PC-3 (cell line): ENCODE results near the gene SLC22A4. TPM values are rescaled to one million over a fixed set of nuclear protein-coding genes. Genes with fewer than 3 reads are reported as not detected.

Experiments
- ATAC-seq: fragments of 200-7000 bp; cut with Tn5 transposase; 2 replicates; pipeline ENCODE4 v1.9.1; 2020; ENCODE audit warnings: mild to moderate bottlenecking, moderate library complexity
- BruUV-seq: library from RNA; stranded (reverse); fragments of 400-500 nt; replicated peaks from 2 replicates; lab custom pipeline; 2021; lab: Mats Ljungman, UMichigan
- CTCF ChIA-PET: fragments of 300-600 bp; sonication (Branson Sonifier 250); formaldehyde crosslinking; loops from one replicate; lab custom pipeline; 2022; ENCODE audit warnings: antibody characterized with exemption; lab: Charles Lee
- POLR2A ChIA-PET: fragments of 300-600 bp; sonication (Branson Sonifier 250); formaldehyde crosslinking; loops from one replicate; lab custom pipeline; 2022; ENCODE audit warnings: antibody characterized with exemption; ENCODE audit not compliant: unreplicated experiment; lab: Charles Lee
- DNase-seq: peaks from one replicate; pipeline ENCODE4 v3.0.0-alpha.2; 2015
- H2AFZ ChIP-seq: fragments of 300-600 bp; sonication (generic); 2 replicates; pipeline ENCODE4 v1.6.0; 2016; ENCODE audit warnings: antibody characterized with exemption, low read length
- H3F3A ChIP-seq: fragments of 300-600 bp; sonication (generic); one replicate; pipeline ENCODE4 v1.6.0; 2017; ENCODE audit warnings: antibody characterized with exemption, low read length, control low read depth, mild to moderate bottlenecking; ENCODE audit not compliant: unreplicated experiment
- H3K27ac ChIP-seq: fragments of 300-600 bp; sonication (generic); 2 replicates; pipeline ENCODE4 v1.5.1; 2016; ENCODE audit warnings: mild to moderate bottlenecking, low read length
- H3K27me3 ChIP-seq: fragments of 300-600 bp; sonication (generic); 2 replicates; pipeline ENCODE4 v1.6.1; 2016; ENCODE audit warnings: low read length, mixed read lengths
- H3K36me3 ChIP-seq: fragments of 300-600 bp; sonication (generic); 2 replicates; pipeline ENCODE4 v1.6.1; 2016; ENCODE audit warnings: low read depth, mixed run types, low read length, mixed read lengths
- H3K4me1 ChIP-seq: fragments of 300-600 bp; sonication (generic); 2 replicates; pipeline ENCODE4 v1.5.1; 2016; ENCODE audit warnings: low read length; ENCODE audit not compliant: insufficient read depth
- H3K4me2 ChIP-seq: fragments of 300-600 bp; sonication (generic); 2 replicates; pipeline ENCODE4 v1.6.0; 2016; ENCODE audit warnings: low read length
- H3K4me3 ChIP-seq: fragments of 300-600 bp; sonication (generic); 2 replicates; pipeline ENCODE4 v1.5.1; 2016; ENCODE audit warnings: mild to moderate bottlenecking, low read length, mixed read lengths
- H3K79me2 ChIP-seq: fragments of 300-600 bp; sonication (generic); 2 replicates; pipeline ENCODE4 v1.6.1; 2017; ENCODE audit warnings: low read length, mixed read lengths
- H3K9ac ChIP-seq: fragments of 300-600 bp; sonication (generic); 2 replicates; pipeline ENCODE4 v1.6.0; 2016; ENCODE audit warnings: mild to moderate bottlenecking, low read length
- H3K9me2 ChIP-seq: fragments of 300-600 bp; sonication (generic); replicated peaks from 2 replicates; pipeline ENCODE4 v1.6.1; 2016; ENCODE audit warnings: mixed run types, low read length, mixed read lengths
- H3K9me3 ChIP-seq: fragments of 300-600 bp; sonication (generic); 2 replicates; pipeline ENCODE4 v1.6.1; 2016; ENCODE audit warnings: low read length, mixed read lengths
- H4K20me1 ChIP-seq: fragments of 300-600 bp; sonication (generic); 2 replicates; pipeline ENCODE4 v1.6.1; 2016; ENCODE audit warnings: low read length, mixed read lengths
- EZH2 ChIP-seq: fragments of 300-600 bp; sonication (generic); IDR thresholded peaks from one replicate; pipeline ENCODE4 v1.6.1; 2017; ENCODE audit warnings: antibody characterized with exemption, mild to moderate bottlenecking, low read length; ENCODE audit not compliant: unreplicated experiment
- EZH2phosphoT487 ChIP-seq: fragments of 300-600 bp; sonication (generic); IDR thresholded peaks from 2 replicates; pipeline ENCODE4 v1.6.1; 2018; ENCODE audit warnings: mild to moderate bottlenecking, antibody characterized with exemption, low read length, borderline replicate concordance
- intact Hi-C: fragments of 100-400 bp; cut with micrococcal nuclease; formaldehyde crosslinking; loops from 2 replicates; pipeline ENCODE4 v1.9.0; 2023
- total RNA-seq: library from RNA; depleted of rRNA; stranded (reverse); fragments of >200 nt; gene quantifications from 2 replicates; pipeline ENCODE4 v1.2.3, GENCODE V29; 2014
- TF ChIP-seq, protein P1 (sequence below): fragments of 300-600 bp; sonication (generic); conservative IDR thresholded peaks from 2 replicates; pipeline ENCODE4 v1.5.1; 2017; ENCODE audit warnings: antibody characterized with exemption, low read depth, mild to moderate bottlenecking, low read length

The SLC22A4 gene
- total RNA-seq, 1 experiment from 2014 or later: 3.4 TPM

DNA sequence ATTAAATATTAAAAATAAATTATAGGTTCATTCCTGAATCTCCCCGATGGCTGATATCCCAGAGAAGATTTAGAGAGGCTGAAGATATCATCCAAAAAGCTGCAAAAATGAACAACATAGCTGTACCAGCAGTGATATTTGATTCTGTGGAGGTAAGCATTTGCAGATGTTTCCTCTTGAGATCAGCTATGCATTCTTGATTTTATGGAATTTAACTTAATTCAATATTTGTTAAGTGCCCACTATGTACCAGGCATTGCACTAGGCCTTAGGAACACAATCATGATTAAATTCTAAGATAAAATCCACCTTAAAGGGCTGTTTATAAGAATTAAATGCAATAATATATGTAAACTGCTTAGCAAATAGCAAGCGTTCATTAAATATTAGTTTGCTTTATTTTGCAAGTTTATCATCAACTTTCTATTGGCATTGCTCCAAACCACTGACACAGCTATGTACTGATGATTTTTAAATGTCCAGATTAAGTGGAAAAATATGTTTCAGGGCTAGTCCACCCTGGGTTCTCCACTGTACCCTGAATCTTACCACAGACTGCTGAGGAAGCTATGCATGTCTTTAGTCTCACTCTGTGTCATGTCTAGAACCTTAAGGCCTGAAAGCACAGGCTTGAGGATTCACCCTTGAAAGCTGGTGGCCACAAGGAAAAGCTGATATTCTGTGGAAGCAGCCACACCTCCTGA is 33.2 kb downstream of the SLC22A4 start:
- Histone ChIP-seq H3K36me3 (no peaks in the 10 kb centered on the region), H3K79me2 (no peaks in the 10 kb centered on the region), H3K4me2 (no peak overlapping the region), H3K9me2 (no peaks in the 10 kb centered on the region), H3K4me1 (no peaks in the 10 kb centered on the region), H3K9ac (no peak overlapping the region), H3F3A (no peaks in the 10 kb centered on the region), H2AFZ (no peak overlapping the region), H3K27ac (no peak overlapping the region), H3K4me3 (no peak overlapping the region), H4K20me1 (no peaks in the 10 kb centered on the region), H3K9me3 (no peaks in the 10 kb centered on the region), H3K27me3 (no peaks in the 10 kb centered on the region)
- POLR2A ChIA-PET: no interaction called here
- no TSS peak for BruUV-seq
- TF ChIP-seq, protein P1, sequence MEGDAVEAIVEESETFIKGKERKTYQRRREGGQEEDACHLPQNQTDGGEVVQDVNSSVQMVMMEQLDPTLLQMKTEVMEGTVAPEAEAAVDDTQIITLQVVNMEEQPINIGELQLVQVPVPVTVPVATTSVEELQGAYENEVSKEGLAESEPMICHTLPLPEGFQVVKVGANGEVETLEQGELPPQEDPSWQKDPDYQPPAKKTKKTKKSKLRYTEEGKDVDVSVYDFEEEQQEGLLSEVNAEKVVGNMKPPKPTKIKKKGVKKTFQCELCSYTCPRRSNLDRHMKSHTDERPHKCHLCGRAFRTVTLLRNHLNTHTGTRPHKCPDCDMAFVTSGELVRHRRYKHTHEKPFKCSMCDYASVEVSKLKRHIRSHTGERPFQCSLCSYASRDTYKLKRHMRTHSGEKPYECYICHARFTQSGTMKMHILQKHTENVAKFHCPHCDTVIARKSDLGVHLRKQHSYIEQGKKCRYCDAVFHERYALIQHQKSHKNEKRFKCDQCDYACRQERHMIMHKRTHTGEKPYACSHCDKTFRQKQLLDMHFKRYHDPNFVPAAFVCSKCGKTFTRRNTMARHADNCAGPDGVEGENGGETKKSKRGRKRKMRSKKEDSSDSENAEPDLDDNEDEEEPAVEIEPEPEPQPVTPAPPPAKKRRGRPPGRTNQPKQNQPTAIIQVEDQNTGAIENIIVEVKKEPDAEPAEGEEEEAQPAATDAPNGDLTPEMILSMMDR: no peak
- TF ChIP-seq EZH2phosphoT487: no peak
- no peak for TF ChIP-seq EZH2
- intact Hi-C loops: no loop called here
- no peak for DNase-seq
- no peak for ATAC-seq
- CTCF ChIA-PET: no interaction called here

DNA sequence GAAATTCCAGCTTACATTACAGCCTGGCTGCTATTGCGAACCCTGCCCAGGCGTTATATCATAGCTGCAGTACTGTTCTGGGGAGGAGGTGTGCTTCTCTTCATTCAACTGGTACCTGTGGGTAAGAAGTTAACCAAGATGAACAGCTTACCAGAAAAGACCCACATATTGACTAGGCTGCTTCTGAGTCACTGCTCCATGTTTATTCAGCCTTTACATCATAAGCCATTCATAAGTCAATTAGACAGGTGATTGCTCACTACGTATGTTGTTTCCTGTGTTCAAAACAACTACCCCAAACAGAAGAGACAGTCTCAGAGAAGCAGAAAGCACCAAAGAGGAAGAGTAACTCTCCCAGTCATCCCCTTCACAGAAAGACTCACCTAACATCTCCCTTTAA is 40.6 kb downstream of the SLC22A4 start:
- no peaks in the 10 kb centered on the region for H3K27me3 ChIP-seq
- peak overlapping the region; percentile 22; the same call in 1 of the 2 replicates for H3K4me2 ChIP-seq
- intact Hi-C loops: no loop called here
- no peak overlapping the region for H2AFZ ChIP-seq
- CTCF ChIA-PET: no interaction called here
- H3F3A ChIP-seq: no peaks in the 10 kb centered on the region
- H3K9me3 ChIP-seq: no peaks in the 10 kb centered on the region
- POLR2A ChIA-PET: no interaction called here
- DNase-seq (peak; percentile 69), ATAC-seq (peak; percentile 98)
- no peak overlapping the region for H3K4me3 ChIP-seq
- H3K27ac ChIP-seq: peak overlapping the region; percentile 56
- no peaks in the 10 kb centered on the region for H4K20me1 ChIP-seq
- no peaks in the 10 kb centered on the region for H3K9me2 ChIP-seq
- BruUV-seq: no TSS peak
- H3K9ac ChIP-seq: no peak overlapping the region
- no peaks in the 10 kb centered on the region for H3K79me2 ChIP-seq
- TF ChIP-seq EZH2phosphoT487 (no peak), EZH2 (no peak)
- TF ChIP-seq, protein P1: no peak
- H3K36me3 ChIP-seq: no peaks in the 10 kb centered on the region
- peaks cover 11% of the 10 kb centered on the region for H3K4me1 ChIP-seq

DNA sequence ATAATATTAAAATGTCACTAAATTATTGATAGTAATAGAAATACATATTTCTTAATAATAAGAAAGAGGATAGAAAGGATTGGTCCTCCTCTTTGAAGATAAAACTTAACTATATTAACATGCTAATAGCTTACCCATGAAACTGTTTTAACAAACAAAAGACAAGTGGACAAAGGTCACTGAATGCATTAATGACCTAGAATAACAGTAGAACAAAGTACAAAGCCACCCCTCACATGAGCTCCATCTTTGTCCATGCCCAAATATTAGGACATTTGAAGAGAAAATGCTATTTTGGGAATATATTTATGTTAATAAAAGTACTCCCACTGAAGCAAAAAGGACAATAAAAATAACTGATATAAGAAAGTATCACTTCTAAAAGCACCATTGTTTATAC is 41.2 kb downstream of the SLC22A4 start:
- no TSS peak for BruUV-seq

More for the DNA sequence above, 41.2 kb downstream of the SLC22A4 start:
- H3K4me2 ChIP-seq: no peak overlapping the region
- no peak overlapping the region for H2AFZ ChIP-seq
- H3K27me3 ChIP-seq: no peaks in the 10 kb centered on the region
- no peaks in the 10 kb centered on the region for H3F3A ChIP-seq
- H3K4me1 ChIP-seq: peaks cover 11% of the 10 kb centered on the region
- H4K20me1 ChIP-seq: no peaks in the 10 kb centered on the region
- H3K9me3 ChIP-seq: no peaks in the 10 kb centered on the region
- H3K9ac ChIP-seq: no peak overlapping the region
- intact Hi-C loops: no loop called here
- ChIA-PET CTCF (no interaction called here), POLR2A (no interaction called here)
- no peaks in the 10 kb centered on the region for H3K79me2 ChIP-seq
- H3K9me2 ChIP-seq: no peaks in the 10 kb centered on the region
- ATAC-seq (no peak), DNase-seq (no peak)
- H3K36me3 ChIP-seq: no peaks in the 10 kb centered on the region
- peak overlapping the region; percentile 56 for H3K27ac ChIP-seq
- no peak overlapping the region for H3K4me3 ChIP-seq
- TF ChIP-seq EZH2phosphoT487: no peak
- TF ChIP-seq, protein P1: no peak
- TF ChIP-seq EZH2: no peak
